Measurements from ENCODE around the gene ITPKA.

The ITPKA gene

DNA sequence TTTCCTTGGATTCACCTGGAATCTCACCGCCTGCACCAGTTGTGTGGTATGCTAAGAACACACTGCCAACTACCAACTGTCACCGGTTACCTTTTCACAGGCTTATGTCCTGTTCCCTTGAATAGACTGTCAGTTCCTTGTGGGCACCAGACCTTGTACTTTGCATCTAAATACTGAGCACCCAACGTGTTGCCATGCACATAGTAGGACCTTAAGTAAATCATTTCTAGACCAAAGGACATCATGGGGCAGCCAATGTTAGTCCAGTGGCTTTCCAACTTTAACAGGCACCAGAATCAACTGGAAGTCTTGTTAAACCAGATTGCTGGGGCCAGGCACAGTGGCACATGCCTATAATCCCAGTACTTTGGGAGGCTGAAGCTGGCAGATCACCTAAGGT lies 51.5 kb downstream of the ITPKA start:
- TF ChIP-seq ZNF274 (IDR thresholded peaks at IDR 0.05; ENCODE audit: low read depth, low read length) = no peak
- no peak overlapping the region for H3K4me3 ChIP-seq (ENCODE audit: low read length)

DNA sequence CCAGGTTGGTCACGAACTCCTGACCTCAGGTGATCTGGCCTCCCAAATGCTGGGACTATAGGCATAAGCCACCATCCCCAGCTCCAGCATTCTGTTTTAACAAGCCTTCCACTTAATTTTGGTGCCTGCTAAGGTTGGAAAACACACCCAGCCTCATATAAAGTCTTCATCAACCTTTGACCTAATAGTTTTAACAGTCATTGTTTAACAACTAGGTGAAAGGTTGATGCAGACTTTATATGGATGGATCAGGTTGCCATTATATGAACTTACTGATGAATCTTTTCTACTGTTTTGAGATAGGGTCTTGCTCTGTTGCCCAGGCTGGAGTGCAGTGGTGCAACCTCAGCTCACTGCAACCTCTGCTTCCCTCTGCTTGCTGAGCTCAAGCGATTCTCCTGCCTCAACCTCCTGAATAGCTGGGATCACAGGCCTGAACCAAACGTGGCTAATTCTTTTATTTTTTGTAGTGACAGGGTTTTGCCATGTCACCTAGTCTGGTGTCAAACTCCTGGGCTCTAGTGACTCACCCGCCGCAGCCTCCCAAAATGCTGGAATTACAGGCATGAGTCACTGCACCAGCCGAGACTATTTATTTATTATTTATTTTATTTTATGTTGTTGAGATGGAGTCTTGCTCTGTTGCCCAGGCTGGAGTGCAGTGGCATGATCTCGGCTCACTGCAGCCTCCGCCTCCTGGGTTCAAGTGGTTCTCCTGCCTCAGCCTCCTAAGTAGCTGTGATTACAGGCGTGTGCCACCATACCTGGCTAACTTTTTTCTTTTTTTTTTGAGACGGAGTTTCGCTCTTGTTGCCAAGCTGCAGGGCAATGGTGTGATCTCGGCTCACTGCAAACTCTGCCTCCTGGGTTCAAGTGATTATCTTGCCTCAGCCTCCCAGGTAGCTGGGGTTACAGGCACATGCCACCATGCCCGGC lies 53.4 kb downstream of the ITPKA start:
- no peak overlapping the region for H3K4me3 ChIP-seq (ENCODE audit: low read length)
- TF ChIP-seq ZNF274 (IDR thresholded peaks at IDR 0.05; ENCODE audit: low read depth, low read length) = no peak

DNA sequence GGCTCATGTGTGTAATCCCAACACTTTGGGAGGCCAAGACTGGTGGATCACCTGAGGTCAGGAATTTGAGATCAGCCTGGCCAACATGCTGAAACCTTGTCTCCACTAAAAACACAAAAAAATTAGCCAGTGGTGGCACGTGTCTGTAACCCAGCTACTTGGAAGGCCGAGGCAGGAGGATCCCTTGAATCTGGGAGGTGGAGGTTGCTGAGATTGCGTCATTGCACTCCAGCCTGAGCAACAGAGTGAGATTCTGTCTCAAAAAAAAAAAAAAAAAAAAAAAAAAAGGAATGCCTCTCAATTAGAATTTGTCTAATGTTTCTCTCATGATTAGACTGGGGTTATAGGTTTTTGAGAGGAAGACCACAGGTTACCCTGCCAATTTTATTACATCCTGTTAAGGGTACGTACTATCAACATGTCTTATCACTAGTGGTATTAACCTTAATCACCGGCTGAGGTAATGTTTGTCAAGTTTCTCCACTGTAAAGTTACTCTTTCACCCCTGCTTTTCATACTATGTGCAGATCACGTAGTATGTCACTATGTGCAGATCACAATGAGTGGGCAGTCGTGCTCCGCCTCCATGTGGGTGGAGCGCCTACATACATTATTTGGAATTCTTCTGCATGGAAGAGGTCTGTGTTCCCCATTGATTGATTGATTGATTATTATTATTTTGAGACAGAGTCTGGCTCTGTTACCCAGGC lies 56.5 kb downstream of the ITPKA start:
- TF ChIP-seq ZNF274 (IDR thresholded peaks at IDR 0.05; ENCODE audit: low read depth, low read length) = no peak
- H3K4me3 ChIP-seq (ENCODE audit: low read length) = no peak overlapping the region
